ENCODE results near the gene KATNA1. TPM values are rescaled to one million over a fixed set of nuclear protein-coding genes. Genes with fewer than 3 reads are reported as not detected.

KATNA1 gene
- total RNA-seq, 1 experiment from 2014 or later, result 28.7 TPM

- no peaks in the 10 kb centered on the region for H3K4me1 ChIP-seq (ENCODE audit: insufficient read depth, low read length, poor library complexity, severe bottlenecking)
- H3K36me3 ChIP-seq (ENCODE audit: insufficient read depth, low read length, poor library complexity, severe bottlenecking), result no peaks in the 10 kb centered on the region
- peak within 1 kb of the TSS; percentile 100 for H3K4me3 ChIP-seq (ENCODE audit: low read depth, low read length, poor library complexity, severe bottlenecking)
- no peak for TF ChIP-seq EZH2 (IDR thresholded peaks at IDR 0.05; ENCODE audit: borderline replicate concordance, low read depth, low read length, poor library complexity, severe bottlenecking)
- TF ChIP-seq, protein P1, sequence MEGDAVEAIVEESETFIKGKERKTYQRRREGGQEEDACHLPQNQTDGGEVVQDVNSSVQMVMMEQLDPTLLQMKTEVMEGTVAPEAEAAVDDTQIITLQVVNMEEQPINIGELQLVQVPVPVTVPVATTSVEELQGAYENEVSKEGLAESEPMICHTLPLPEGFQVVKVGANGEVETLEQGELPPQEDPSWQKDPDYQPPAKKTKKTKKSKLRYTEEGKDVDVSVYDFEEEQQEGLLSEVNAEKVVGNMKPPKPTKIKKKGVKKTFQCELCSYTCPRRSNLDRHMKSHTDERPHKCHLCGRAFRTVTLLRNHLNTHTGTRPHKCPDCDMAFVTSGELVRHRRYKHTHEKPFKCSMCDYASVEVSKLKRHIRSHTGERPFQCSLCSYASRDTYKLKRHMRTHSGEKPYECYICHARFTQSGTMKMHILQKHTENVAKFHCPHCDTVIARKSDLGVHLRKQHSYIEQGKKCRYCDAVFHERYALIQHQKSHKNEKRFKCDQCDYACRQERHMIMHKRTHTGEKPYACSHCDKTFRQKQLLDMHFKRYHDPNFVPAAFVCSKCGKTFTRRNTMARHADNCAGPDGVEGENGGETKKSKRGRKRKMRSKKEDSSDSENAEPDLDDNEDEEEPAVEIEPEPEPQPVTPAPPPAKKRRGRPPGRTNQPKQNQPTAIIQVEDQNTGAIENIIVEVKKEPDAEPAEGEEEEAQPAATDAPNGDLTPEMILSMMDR (conservative IDR thresholded peaks at IDR 0.05; ENCODE audit: low read depth, low read length), result peak; percentile 77
- BruUV-seq (replicated peaks), result no TSS peak
- peak; percentile 96 for DNase-seq (ENCODE audit: low spot score)
- peak within 1 kb of the TSS; percentile 87 for H3K27ac ChIP-seq (ENCODE audit: low read depth, low read length, poor library complexity, severe bottlenecking)
- no peaks in the 10 kb centered on the region for H3K27me3 ChIP-seq (replicated peaks; ENCODE audit: insufficient read depth, low read depth, low read length, poor library complexity)
- ChIA-PET CTCF (interaction anchor here (0.6 kb wide), 1 partner anchor 19 kb away, joined by 7 read pairs; no protein-coding TSS in a partner anchor), POLR2A (ENCODE audit: low non-redundant PET) (interaction anchor here (0.6 kb wide), 1 partner anchor 32 kb away, joined by 3 read pairs; no protein-coding TSS in a partner anchor)
- no peaks in the 10 kb centered on the region for H3K9me3 ChIP-seq (ENCODE audit: low read depth, low read length, poor library complexity, severe bottlenecking)
- intact Hi-C loops (cut with micrococcal nuclease; ENCODE audit: unreplicated experiment), result loop anchor here (10.0 kb wide), 2 partner anchors 149 to 299 kb away; partner anchors contain the start of genes LATS1 and LRP11
These were observed 82.7 kb downstream of the KATNA1 start, which contains the start of gene GINM1 for GRCh38 chr6:149565527-149566409. GINM1 (plus strand) TSS chr6:149566375; CDS start chr6:149566415, 40 bp downstream.

GRCh38 chr6:149563928-149564325 lies 84.6 kb downstream of the KATNA1 start:
- intact Hi-C loops (cut with micrococcal nuclease; ENCODE audit: unreplicated experiment), result loop anchor here (10.0 kb wide), 2 partner anchors 151 to 301 kb away; partner anchors contain the start of genes LATS1 and LRP11
- TF ChIP-seq, protein P1 (conservative IDR thresholded peaks at IDR 0.05; ENCODE audit: low read depth, low read length), result no peak
- TF ChIP-seq EZH2 (IDR thresholded peaks at IDR 0.05; ENCODE audit: borderline replicate concordance, low read depth, low read length, poor library complexity, severe bottlenecking), result no peak

GRCh38 chr6:149563203-149563927 lies 85.1 kb downstream of the KATNA1 start:
- TF ChIP-seq, protein P1 (conservative IDR thresholded peaks at IDR 0.05; ENCODE audit: low read depth, low read length), result no peak
- no peak for TF ChIP-seq EZH2 (IDR thresholded peaks at IDR 0.05; ENCODE audit: borderline replicate concordance, low read depth, low read length, poor library complexity, severe bottlenecking)
- intact Hi-C loops (cut with micrococcal nuclease; ENCODE audit: unreplicated experiment), result loop anchor here (10.0 kb wide), 2 partner anchors 151 to 301 kb away; partner anchors contain the start of genes LATS1 and LRP11
- peaks cover 22% of the 10 kb centered on the region for H3K27me3 ChIP-seq (replicated peaks; ENCODE audit: insufficient read depth, low read depth, low read length, poor library complexity)
- H3K9me3 ChIP-seq (ENCODE audit: low read depth, low read length, poor library complexity, severe bottlenecking), result no peaks in the 10 kb centered on the region
- POLR2A ChIA-PET (ENCODE audit: low non-redundant PET), result no interaction called here
- H3K36me3 ChIP-seq (ENCODE audit: insufficient read depth, low read length, poor library complexity, severe bottlenecking), result no peaks in the 10 kb centered on the region
- BruUV-seq (replicated peaks), result no TSS peak
- peak; percentile 11 for DNase-seq (ENCODE audit: low spot score)
- CTCF ChIA-PET, result no interaction called here
- no peak overlapping the region for H3K4me3 ChIP-seq (ENCODE audit: low read depth, low read length, poor library complexity, severe bottlenecking)
- no peaks in the 10 kb centered on the region for H3K4me1 ChIP-seq (ENCODE audit: insufficient read depth, low read length, poor library complexity, severe bottlenecking)
- H3K27ac ChIP-seq (ENCODE audit: low read depth, low read length, poor library complexity, severe bottlenecking), result no peak overlapping the region

More at GRCh38 chr6:149563928-149564325, 84.6 kb downstream of the KATNA1 start:
- POLR2A ChIA-PET (ENCODE audit: low non-redundant PET), result no interaction called here
- Histone ChIP-seq H3K4me3 (ENCODE audit: low read depth, low read length, poor library complexity, severe bottlenecking) (no peak overlapping the region), H3K27ac (ENCODE audit: low read depth, low read length, poor library complexity, severe bottlenecking) (no peak overlapping the region), H3K36me3 (ENCODE audit: insufficient read depth, low read length, poor library complexity, severe bottlenecking) (no peaks in the 10 kb centered on the region), H3K9me3 (ENCODE audit: low read depth, low read length, poor library complexity, severe bottlenecking) (no peaks in the 10 kb centered on the region), H3K4me1 (ENCODE audit: insufficient read depth, low read length, poor library complexity, severe bottlenecking) (no peaks in the 10 kb centered on the region), H3K27me3 (replicated peaks; ENCODE audit: insufficient read depth, low read depth, low read length, poor library complexity) (peaks cover 17% of the 10 kb centered on the region)
- CTCF ChIA-PET, result no interaction called here
- no peak for DNase-seq (ENCODE audit: low spot score)
- no TSS peak for BruUV-seq (replicated peaks)
